GM21825 (cell line): ENCODE results near the gene CCL24.
"Not testable (repeated sequence)": the region's sequence is repeated elsewhere in the genome, so short reads cannot be mapped to it uniquely, and the experiment has no call there.

Experiments used
- ATAC-seq: cut with Tn5 transposase; IDR thresholded peaks from one replicate; pipeline ENCODE4 v1.9.1; 2021; ENCODE audit warnings: mild to moderate bottlenecking, moderate library complexity; ENCODE audit not compliant: unreplicated experiment

The CCL24 gene, protein sequence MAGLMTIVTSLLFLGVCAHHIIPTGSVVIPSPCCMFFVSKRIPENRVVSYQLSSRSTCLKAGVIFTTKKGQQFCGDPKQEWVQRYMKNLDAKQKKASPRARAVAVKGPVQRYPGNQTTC

DNA sequence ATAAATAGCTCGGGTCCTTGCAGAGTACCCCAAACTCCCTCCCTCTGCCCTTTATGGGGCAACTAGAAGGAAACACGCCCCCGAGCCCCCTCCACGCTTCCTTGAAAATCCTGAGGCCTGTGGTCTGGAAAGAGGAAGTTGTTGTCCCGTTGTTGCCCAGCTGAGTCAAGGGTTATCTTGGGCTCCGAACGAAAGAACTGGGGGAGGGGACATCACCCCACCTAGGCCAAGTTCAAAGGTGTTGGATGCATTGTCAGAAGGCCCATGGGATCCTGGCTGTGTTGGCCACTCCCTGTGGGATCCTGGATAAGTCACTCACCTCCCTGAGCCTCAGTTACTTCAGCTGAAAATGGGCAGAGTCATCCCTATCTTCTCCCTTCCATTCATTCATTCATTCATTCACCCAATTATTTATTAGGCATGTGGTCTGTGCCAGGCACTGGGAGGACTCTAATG lies at the start of gene CCL24:
Gene CCL24, minus strand, starts transcription at position 26 of the 456 bp plus-strand sequence. CDS start 91 bp downstream, outside the sequence.
- no peak for ATAC-seq

DNA sequence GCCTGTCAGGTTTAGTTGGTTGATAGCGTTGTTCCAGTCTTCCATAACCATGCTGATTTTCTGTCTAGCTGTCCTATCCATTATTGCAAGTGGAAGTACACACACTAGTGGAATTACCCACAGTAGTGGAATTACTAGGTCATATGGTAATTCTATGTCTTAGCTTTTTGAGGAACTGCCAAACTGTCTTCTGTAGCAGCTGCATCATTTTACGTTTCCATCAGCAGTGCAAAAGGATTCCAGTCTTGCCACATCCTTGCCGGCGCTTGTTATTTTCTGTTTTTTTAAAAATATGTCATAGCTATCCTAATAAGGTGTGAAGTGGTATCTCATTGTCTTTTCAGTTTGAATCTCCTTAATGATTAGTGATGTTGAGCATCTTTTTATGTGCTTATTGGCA lies 48.0 kb upstream of the CCL24 start:
- ATAC-seq: no peak

- no peak for ATAC-seq
Observed at GRCh38 chr7:75858410-75858809, 44.8 kb upstream of the CCL24 start.

GRCh38 chr7:75856536-75856935 lies 42.9 kb upstream of the CCL24 start:
- ATAC-seq: no peak

DNA sequence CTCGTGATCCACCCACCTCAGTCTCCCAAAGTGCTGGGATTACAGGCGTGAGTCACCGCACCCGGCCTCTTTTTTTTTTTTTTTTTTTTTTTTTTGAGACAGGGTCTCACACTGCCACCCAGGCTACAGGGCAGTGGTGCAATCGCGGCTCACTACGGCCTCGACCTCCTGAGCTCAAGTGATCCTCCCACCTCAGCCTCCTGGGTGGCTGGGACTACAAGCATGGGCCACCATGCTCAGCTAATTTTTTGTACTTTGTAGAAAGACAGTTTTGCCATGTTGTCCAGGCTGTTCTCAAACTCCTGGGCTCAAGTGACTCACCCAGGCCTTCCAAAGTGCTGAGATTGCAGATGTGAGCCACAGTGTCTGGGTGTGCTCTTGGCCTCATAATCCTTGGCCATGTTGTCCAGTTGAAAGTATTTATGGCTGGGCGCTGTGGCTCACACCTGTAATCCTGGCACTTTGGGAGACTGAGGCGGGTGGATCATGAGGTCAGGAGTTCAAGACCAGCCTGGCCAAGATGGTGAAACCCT lies 41.3 kb upstream of the CCL24 start:
- not testable (repeated sequence) for ATAC-seq

DNA sequence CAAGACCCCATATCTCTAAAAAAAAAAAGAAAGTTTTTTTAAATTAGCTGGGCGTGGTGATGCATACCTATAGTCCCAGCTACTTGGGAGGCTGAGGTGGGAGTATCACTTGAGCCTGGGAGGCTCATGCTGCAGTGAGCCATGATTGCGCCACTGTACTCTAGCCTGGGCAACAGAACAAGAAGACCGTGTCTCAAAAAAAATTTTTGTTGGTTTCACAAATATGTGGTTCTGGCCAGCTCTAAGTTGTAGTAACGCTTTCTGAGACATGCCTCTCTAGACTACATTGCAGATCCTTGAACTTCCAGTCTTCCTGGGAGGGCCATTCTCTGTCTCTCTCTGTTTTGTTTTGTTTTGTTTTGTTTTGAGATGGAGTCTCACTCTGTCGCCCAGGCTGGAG lies 40.6 kb upstream of the CCL24 start:
- no peak for ATAC-seq

DNA sequence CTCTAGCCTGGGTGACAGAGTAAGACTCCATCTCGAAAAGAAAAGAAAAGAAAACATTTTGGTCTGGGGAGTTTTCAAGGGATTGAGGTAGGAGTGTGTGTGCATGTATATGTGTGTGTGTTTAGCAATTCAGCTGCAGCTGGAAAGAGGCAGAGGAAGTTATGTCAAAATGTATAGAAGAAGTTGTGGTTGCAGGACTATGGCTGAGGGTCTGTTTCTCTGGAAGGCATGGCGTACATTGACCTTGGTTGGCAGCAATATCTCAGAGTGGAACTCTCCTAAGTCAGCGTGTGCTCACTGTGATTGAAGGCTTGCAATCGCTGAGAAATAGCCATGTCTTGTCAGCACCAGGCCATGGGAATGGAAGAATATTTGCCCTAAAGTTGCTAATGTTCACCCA lies 36.6 kb upstream of the CCL24 start:
- ATAC-seq: no peak

GRCh38 chr7:75849573-75849972 lies 36.0 kb upstream of the CCL24 start:
- no peak for ATAC-seq

- no peak for ATAC-seq
Observed at GRCh38 chr7:75847707-75848106, 34.1 kb upstream of the CCL24 start.

- ATAC-seq: not testable (repeated sequence)
Observed at GRCh38 chr7:75845132-75845531, 31.5 kb upstream of the CCL24 start.

GRCh38 chr7:75844158-75844557 lies 30.6 kb upstream of the CCL24 start:
- no peak for ATAC-seq

DNA sequence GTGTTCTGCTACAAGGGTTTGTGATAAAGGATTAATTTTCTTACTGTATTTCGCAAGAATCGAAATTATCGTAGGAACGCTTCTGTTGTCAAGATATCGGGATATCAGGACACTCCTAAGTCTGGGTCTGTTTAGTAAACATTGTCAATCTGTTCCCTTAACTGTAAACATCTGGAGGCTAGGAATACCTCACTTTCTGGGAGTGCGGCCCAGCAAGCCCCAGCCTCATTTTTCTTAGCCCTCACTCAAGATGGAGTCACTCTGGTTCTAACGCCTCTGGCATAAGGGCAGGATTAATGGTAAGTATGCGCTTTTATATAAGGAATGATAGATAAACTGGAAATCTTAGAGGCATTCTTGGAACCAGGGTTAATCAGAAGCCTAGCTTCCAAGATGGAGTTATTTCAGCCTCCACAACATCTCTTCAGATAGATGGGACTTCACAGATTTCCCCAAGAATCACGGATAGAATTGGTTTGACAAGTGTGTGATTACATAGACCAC lies 30.1 kb upstream of the CCL24 start:
- ATAC-seq: no peak

DNA sequence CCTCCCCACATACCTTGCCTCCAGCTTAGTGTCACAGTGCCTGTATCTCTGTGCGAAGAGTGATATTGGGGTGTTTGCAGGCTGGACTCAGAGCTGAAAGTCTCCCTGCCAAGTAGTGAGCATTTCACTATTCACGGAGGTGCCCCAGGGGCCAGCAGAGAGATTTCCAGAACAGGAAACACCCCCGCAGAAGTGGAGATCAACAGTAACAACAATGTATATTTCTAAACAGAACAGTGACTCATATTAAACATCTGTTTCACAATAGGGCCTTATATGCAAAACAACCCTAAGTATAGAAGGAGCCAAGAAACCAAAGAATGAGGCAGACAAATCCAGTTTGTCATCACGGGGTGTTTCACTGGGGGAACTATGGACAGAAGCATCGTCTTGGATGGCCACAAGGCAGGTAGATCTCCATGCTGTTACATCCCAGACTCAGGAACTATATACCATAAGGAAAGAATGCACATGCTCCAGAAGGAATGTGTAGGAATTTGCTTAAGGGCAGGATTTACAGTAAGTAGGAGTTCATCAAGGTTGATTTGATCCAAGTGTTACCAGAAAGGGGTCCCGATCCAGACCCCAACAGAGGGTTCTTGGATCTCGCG lies 29.3 kb upstream of the CCL24 start:
- peak; percentile 84 for ATAC-seq

DNA sequence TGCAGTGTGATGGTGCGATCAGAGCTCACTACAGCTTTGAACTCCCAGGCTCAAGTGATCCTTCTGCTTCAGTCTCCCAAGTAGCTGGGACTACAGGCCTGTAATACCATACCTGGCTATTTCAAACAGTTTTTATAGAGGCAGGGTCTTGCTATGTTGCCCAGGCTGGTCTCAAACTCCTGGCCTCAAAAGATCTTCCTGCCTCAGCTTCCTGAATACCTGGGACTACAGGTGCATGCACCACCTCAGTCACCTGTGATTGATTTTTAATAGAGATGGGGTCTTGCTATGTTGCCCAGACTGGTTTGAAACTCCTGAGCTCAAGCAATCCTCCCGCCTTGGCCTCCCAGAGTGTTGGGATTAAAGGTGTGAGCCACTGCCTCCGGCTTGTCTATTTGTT lies 26.4 kb upstream of the CCL24 start:
- ATAC-seq: no peak

- ATAC-seq: not testable (repeated sequence)
Observed at GRCh38 chr7:75838281-75838930, 24.8 kb upstream of the CCL24 start.

GRCh38 chr7:75836798-75837197 lies 23.2 kb upstream of the CCL24 start:
- no peak for ATAC-seq

DNA sequence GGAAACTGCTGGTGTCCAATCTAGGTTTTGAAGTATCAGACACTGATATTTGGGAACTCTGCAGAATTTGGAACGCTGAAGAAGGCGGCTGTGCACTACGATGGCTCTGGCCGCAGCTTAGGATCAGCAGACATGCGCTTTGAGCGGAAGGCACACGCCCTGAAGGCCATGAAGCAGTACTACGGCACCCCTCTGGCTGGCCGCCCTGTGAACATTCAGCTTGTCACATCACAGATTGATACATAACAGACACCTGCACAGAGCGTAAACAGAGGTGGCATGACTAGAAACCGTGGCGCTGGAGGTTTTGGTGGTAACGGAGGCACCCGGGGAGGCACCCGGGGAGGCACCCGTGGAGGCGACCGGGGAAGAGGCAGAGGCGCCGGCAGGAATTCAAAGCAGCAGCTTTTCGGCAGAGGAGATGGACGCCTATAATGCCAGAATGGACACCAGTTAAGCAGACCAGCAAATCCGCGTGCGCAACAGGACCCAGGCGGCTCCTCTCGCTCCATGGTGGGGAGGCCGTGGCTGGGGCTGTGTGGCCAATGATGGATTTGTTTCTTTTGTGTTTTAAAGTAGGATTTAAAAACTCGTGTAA lies 22.2 kb upstream of the CCL24 start:
- ATAC-seq: no peak

DNA sequence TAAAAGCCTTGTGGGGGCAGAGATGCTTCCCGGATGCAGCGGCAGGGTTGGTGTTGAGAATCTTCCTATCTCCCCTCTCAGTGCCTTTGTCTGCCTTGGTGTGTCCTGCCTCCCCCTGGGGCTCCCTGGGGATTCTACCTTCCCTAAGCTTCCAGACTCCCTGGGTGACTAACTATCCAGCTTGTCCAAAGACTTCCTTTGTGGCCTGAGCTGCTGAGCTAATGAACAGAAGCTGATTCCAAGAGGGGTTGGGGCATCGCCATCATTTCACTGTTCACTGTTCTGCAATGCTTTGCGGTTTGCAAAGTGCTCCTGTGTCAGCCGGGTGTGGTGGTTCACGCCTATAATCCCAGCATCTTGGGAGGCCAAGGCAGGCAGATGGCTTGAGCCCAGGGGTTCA lies 20.1 kb upstream of the CCL24 start:
- not testable (repeated sequence) for ATAC-seq

- no peak for ATAC-seq
Observed at GRCh38 chr7:75830978-75831377, 17.4 kb upstream of the CCL24 start.

- ATAC-seq: not testable (repeated sequence)
Observed at GRCh38 chr7:75829656-75830055, 16.1 kb upstream of the CCL24 start.

DNA sequence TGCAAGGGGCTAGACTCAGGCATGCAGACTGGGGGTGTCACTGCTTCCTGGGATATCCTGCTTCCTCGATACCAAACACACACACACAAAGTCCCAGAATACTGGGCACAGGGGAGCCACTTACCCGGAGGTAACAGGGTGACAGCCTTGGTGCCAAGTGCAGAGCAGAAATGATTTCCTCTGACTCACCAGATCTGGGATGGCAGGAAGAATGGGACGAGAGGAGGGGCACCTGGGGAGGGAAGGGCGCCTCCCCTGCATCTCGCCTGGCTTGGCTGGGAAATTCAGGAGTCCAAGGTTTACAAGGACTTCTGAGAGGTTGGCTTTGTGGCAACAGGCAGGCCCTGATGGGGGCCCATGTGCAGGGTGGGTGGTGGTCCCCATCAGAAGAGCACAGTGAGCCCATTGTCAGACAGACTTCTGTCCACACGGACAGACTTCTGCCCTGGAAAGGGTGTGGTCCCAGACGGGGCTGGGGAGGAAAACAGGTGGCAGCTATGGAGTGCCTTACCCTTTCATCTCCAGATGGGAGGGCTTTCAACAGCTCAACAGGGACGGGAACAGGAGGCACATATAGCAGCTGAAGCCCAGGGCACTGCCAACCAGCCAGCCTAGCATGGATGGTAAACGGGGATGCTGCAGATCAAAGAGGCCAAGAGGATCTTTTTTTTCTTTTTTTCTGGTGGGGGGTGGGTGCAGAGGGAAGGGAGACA lies 9.7 kb upstream of the CCL24 start:
- ATAC-seq: no peak
